MCF 10A (cell line): ENCODE results near the gene NLRC3. TPM values are rescaled to one million over a fixed set of nuclear protein-coding genes. Genes with fewer than 3 reads are reported as not detected.
"Not testable (repeated sequence)": the region's sequence is repeated elsewhere in the genome, so short reads cannot be mapped to it uniquely, and the experiment has no call there.

Experiments used
- BruUV-seq: library from RNA; stranded (reverse); fragments of 400-500 nt; replicated peaks from 2 replicates; lab custom pipeline; 2021; lab: Mats Ljungman, UMichigan
- CTCF ChIA-PET: fragments of 300-600 bp; sonication (Branson Sonifier 250); formaldehyde crosslinking; extraction: SDS; loops from one replicate; lab custom pipeline; 2021; ENCODE audit warnings: antibody characterized with exemption, inconsistent platforms; lab: Yijun Ruan, JAX
- POLR2A ChIA-PET: fragments of 300-600, 350-650 bp; sonication (Branson Sonifier 250); formaldehyde crosslinking; extraction: SDS; loops from one replicate; lab custom pipeline; 2020; ENCODE audit warnings: antibody characterized with exemption, inconsistent platforms; lab: Yijun Ruan, JAX
- DNase-seq: peaks from one replicate; pipeline ENCODE4 v3.0.0-alpha.2; 2018; ENCODE audit not compliant: unreplicated experiment
- H3K27ac Mint-ChIP-seq: one replicate; pipeline ENCODE4 v1.8.0; 2022; ENCODE audit warnings: mild to moderate bottlenecking, low read depth, mixed read lengths; ENCODE audit not compliant: unreplicated experiment
- H3K27me3 Mint-ChIP-seq: one replicate; pipeline ENCODE4 v1.8.0; 2022; ENCODE audit warnings: mixed read lengths; ENCODE audit not compliant: insufficient read depth, unreplicated experiment
- H3K36me3 Mint-ChIP-seq: one replicate; pipeline ENCODE4 v1.8.0; 2022; ENCODE audit warnings: mild to moderate bottlenecking, moderate library complexity, mixed read lengths; ENCODE audit not compliant: insufficient read depth, unreplicated experiment
- H3K4me1 Mint-ChIP-seq: one replicate; pipeline ENCODE4 v1.8.0; 2022; ENCODE audit warnings: mixed read lengths; ENCODE audit not compliant: insufficient read depth, unreplicated experiment
- H3K4me3 Mint-ChIP-seq: one replicate; pipeline ENCODE4 v1.8.0; 2022; ENCODE audit warnings: mild to moderate bottlenecking, moderate library complexity, mixed read lengths; ENCODE audit not compliant: unreplicated experiment
- H3K9me3 Mint-ChIP-seq: one replicate; pipeline ENCODE4 v1.8.0; 2022; ENCODE audit warnings: mixed read lengths; ENCODE audit not compliant: unreplicated experiment
- intact Hi-C: fragments of 100-400 bp; cut with micrococcal nuclease; formaldehyde crosslinking; loops from 2 replicates; pipeline ENCODE4 v1.14.1; 2022
- total RNA-seq: library from RNA; stranded (reverse); gene quantifications from 2 replicates; pipeline ENCODE4 v1.2.3, GENCODE V29; 2022
- TF ChIP-seq, protein P1 (sequence below): fragments of 200-600 bp; IDR thresholded peaks from one replicate; pipeline ENCODE4 v1.8.0; 2022; ENCODE audit warnings: antibody characterized with exemption, mild to moderate bottlenecking; ENCODE audit not compliant: unreplicated experiment

NLRC3 gene
- total RNA-seq, 1 experiment from 2014 or later, result not detected

DNA sequence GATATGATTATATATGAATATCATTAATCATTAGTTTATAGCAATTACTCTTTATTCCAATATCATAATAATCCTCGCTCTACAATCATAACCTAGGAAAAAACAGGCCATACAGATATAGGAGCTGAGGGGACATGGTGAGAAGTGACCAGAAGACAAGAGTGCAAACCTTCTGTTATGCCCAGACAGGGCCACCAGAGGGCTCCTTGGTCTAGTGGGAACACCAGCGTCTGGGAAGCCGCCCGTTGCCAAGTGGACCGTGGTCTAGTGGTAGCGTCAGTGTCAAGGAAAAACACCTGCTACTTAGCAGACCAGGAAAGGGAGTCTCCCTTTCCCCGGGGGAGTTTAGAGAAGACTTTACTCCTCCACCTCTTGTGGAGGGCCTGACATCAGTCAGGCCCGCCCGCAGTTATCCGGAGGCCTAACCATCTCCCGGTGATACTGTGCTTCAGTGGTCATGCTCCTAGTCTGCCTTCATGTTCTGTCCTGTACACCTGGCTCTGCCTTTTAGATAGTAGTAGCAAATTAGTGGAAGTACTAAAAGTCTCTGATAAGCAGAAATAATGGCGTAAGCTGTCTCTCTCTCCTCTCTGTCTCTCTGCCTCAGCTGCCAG, 49.9 kb downstream of the NLRC3 start:
- POLR2A ChIA-PET, H3K4me3 Mint-ChIP-seq, H3K27me3 Mint-ChIP-seq, H3K4me1 Mint-ChIP-seq, intact Hi-C loops, H3K9me3 Mint-ChIP-seq, BruUV-seq, H3K27ac Mint-ChIP-seq: not testable (repeated sequence)
- CTCF ChIA-PET, result interaction anchor here (0.6 to 1.2 kb wide), 7 partner anchors 12 to 1378 kb away, joined by 3 to 4 read pairs (median 3); no protein-coding TSS in a partner anchor
- TF ChIP-seq, protein P1, sequence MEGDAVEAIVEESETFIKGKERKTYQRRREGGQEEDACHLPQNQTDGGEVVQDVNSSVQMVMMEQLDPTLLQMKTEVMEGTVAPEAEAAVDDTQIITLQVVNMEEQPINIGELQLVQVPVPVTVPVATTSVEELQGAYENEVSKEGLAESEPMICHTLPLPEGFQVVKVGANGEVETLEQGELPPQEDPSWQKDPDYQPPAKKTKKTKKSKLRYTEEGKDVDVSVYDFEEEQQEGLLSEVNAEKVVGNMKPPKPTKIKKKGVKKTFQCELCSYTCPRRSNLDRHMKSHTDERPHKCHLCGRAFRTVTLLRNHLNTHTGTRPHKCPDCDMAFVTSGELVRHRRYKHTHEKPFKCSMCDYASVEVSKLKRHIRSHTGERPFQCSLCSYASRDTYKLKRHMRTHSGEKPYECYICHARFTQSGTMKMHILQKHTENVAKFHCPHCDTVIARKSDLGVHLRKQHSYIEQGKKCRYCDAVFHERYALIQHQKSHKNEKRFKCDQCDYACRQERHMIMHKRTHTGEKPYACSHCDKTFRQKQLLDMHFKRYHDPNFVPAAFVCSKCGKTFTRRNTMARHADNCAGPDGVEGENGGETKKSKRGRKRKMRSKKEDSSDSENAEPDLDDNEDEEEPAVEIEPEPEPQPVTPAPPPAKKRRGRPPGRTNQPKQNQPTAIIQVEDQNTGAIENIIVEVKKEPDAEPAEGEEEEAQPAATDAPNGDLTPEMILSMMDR, result peak; percentile 70
- peaks cover 80% of the 10 kb centered on the region for H3K36me3 Mint-ChIP-seq
- DNase-seq, result peak; percentile 70

DNA sequence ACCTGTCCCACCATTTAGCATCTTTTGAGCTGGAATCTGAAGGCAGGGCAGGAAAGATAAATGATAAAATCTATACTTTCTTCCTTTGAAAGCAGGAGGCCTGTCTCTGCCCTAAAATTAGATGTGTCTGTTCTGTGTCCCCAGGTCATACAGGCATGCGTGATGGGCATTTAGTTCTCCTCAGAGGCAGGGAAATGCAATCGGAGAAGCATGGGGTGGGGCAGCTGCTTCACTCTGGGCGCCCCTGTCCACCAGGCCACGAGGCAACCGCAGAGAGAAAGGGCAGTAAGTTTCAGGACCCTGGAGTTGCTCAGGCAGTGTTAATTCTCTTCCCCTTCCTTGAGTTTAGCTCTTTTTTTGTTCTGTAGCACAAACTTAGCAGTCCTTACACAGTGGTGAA, 51.3 kb downstream of the NLRC3 start:
- H3K4me3 Mint-ChIP-seq, result no peak overlapping the region
- no TSS peak for BruUV-seq
- H3K9me3 Mint-ChIP-seq, result no peaks in the 10 kb centered on the region
- intact Hi-C loops, result no loop called here
- DNase-seq, result no peak
- H3K27me3 Mint-ChIP-seq, result no peaks in the 10 kb centered on the region
- TF ChIP-seq, protein P1, result no peak
- CTCF ChIA-PET, result interaction anchor here (0.6 to 1.2 kb wide), 3 partner anchors 11 to 157 kb away, joined by 3 to 4 read pairs (median 4); no protein-coding TSS in a partner anchor
- H3K4me1 Mint-ChIP-seq, result no peaks in the 10 kb centered on the region
- H3K36me3 Mint-ChIP-seq, result peaks cover 70% of the 10 kb centered on the region
- POLR2A ChIA-PET, result no interaction called here
- no peak overlapping the region for H3K27ac Mint-ChIP-seq

DNA sequence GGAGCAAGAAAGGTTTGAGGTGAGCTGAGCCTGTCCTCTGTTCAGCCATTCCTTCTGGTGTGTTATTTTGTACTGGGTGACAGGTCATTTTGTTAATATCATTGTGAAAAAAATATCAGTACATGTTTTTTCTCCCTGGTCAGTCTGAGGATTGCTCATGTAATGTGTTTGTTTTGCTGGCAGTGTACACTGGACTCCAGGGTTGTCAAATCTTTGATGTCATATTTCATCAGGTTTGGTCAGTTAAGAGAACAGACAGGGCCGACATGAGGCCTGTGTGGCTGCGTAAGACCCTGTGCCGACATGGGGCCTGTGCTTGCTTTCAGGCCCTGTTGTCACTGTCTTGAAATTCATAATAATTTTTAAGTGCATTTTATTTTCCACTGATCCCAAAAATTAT, 53.9 kb downstream of the NLRC3 start:
- Mint-ChIP-seq H3K9me3 (no peaks in the 10 kb centered on the region), H3K4me1 (no peaks in the 10 kb centered on the region), H3K36me3 (peaks cover 69% of the 10 kb centered on the region), H3K27me3 (no peaks in the 10 kb centered on the region), H3K27ac (no peak overlapping the region), H3K4me3 (no peak overlapping the region)
- TF ChIP-seq, protein P1, result no peak
- ChIA-PET POLR2A (no interaction called here), CTCF (interaction anchor here (1.4 kb wide), 1 partner anchor 47 kb away, joined by 4 read pairs; no protein-coding TSS in a partner anchor)
- intact Hi-C loops, result no loop called here
- DNase-seq, result no peak
- no TSS peak for BruUV-seq

DNA sequence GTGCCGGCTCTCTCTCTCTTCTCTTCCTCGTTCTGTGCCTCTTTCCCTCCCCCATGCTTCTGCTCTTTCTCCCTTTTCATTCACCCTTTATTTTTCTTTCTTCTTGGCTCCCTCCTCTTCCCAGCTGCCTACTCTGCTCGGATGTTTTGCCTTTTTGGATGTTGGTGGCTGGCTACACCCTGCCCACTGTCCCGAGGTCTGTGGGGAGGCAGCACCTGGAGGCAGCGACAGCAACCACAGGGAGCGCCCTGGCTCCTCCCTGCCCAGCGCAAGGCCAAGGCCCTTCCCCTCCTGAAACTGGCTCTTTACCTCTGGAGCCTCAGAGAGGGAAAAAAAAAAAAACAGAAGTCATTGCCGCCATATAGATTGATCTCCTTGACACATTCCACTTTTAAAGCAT, 56.4 kb downstream of the NLRC3 start:
- no peak for DNase-seq
- Mint-ChIP-seq H3K27ac (no peak overlapping the region), H3K9me3 (no peaks in the 10 kb centered on the region), H3K4me3 (no peak overlapping the region), H3K36me3 (peaks cover 80% of the 10 kb centered on the region), H3K27me3 (no peaks in the 10 kb centered on the region), H3K4me1 (no peaks in the 10 kb centered on the region)
- TF ChIP-seq, protein P1, result no peak
- intact Hi-C loops, result no loop called here
- ChIA-PET CTCF (interaction anchor here (0.6 kb wide), 1 partner anchor 290 kb away, joined by 9 read pairs; no protein-coding TSS in a partner anchor), POLR2A (no interaction called here)
- BruUV-seq, result no TSS peak
